NCI-H1930 (cell line): ENCODE measurements around the gene MAST1.
"Not testable (repeated sequence)": the region's sequence is repeated elsewhere in the genome, so short reads cannot be mapped to it uniquely, and the experiment has no call there.

Experiments used
- DNase-seq, 2 experiments: peaks; one replicate each; lab custom pipeline; 2025; lab: John Stamatoyannopoulos, UW

The MAST1 gene

GRCh38 chr19:12872255-12872654 is 33.9 kb downstream of the MAST1 start:
- no peak for DNase-seq

GRCh38 chr19:12872941-12873890 is 34.9 kb downstream of the MAST1 start:
- DNase-seq, result no peak

GRCh38 chr19:12873891-12874745 is 35.8 kb downstream of the MAST1 start:
- DNase-seq, result no peak

- no peak for DNase-seq
These were observed 36.8 kb downstream of the MAST1 start for GRCh38 chr19:12875086-12875485.

- no peak for DNase-seq
These were observed 42.3 kb downstream of the MAST1 start for GRCh38 chr19:12880551-12881171.

- peak; percentile 77 to 91 for DNase-seq
These were observed 43.0 kb downstream of the MAST1 start, which contains the start of gene DNASE2 for GRCh38 chr19:12881172-12881808. DNASE2 (minus strand) TSS chr19:12881449; CDS start chr19:12881375, 74 bp downstream.

DNA sequence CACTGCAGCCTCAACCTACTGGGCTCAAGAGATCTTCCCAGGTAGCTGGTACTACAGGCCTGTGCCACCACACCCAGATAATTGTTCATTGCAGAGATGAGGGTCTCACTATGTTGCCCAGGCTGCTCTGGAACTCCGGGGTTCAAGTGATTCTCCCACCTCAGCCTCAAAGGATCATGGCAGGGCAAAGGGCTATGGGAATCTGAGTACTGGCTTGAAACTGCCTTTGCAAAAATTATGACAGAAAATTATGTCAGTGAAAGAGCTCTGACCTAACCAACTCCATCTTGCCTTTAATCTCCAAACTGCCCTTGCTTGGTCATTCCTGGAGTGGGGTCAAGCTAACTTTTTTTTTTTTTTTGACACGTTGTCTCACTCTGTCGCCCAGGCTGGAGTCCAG is 44.3 kb downstream of the MAST1 start:
- no peak for DNase-seq

DNA sequence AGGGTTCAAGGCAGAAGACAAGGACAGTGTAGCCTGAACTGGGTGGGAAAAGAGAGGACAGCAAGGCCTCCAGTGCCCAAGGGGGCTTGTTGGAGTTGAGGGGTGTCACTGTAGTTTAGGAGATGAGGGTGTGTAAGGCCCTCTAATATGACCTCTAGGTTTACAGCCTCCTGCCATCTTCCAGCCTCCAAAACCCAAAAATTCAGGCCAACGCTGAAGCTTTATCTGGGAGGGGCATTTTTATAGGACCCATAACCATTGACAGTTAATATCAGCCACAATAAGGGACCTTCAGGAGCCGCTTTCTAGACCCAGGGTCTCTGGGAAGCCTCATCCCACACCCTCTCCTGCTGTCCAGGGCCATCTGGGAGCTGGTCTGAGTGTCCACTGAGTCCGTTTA is 45.9 kb downstream of the MAST1 start:
- DNase-seq, result no peak

DNA sequence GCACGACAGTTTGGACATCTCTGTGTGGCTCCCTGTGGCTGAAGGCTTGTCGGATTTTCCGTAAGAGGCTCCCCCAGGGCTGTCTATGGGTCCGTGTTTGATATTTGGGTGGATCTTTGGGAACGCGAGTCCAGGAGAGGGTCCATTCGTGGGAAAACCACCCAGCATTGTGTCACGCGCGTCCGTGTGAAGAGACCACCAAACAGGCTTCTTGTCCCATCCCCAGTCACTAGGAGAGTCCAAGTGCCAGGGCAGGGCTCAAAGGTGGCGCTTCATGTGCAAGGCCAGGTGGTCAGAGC is 46.3 kb downstream of the MAST1 start:
- no peak for DNase-seq

- peak; percentile 84 to 88 for DNase-seq
These were observed 46.8 kb downstream of the MAST1 start for GRCh38 chr19:12884926-12885748.

DNA sequence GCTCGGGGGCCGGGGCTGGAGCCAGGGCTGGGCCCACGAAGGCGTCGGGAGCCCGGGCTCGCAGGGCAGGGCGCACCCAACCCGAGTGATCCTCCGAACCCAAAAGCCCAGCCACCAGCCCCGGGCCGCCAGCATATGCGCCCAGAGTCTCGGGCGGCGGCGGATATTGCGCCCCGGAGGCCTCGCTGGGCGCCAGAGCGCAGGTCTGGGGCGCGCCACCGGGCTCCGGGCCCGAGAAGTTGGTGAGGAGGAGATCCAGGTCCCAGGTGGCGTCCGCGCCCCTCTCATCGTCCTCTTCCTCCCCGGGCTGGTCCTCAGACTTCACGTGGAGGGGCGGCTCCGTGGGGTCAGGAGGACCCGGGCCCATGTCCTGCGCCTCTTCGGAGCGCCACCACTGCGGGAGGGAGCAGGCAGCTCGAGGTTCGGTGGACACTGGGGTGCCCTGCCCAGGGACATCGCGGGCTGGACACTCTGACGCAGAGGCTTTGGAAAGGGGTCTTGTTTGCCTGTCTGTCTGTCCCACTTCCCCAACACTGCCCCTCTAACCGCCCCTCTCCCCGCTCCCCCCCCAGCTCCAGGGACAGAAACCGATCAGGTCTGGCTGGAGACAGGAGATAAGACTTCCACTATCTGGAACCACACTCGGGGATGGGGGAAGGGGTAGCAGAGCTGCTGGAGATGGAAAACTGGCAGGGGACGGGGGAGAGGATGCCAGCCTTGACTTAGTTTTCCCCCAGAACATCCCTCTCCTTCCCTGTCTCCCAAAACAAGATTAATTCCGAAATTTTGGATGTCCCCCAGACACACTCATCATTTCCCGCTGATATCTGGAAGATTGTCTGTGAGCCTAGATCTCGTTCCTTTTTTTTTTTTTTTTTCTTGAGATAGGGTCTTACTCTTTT is 47.7 kb downstream of the MAST1 start:
- DNase-seq, result no peak

DNA sequence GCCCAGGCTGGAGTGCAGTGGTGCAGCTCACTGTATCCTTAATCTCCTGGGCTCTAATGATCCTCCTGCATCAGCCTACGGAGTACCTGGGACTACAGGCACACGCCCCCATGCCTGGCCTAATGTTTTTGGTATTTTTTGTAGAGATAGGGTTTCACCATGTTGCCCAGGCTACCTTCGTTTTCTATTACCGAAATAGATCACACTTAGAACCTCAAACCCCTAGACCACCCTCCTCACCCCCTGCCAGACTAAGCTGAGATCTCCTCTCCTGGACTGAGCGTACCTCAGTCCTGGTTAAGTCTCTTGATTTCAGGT is 48.3 kb downstream of the MAST1 start:
- DNase-seq, result no peak

DNA sequence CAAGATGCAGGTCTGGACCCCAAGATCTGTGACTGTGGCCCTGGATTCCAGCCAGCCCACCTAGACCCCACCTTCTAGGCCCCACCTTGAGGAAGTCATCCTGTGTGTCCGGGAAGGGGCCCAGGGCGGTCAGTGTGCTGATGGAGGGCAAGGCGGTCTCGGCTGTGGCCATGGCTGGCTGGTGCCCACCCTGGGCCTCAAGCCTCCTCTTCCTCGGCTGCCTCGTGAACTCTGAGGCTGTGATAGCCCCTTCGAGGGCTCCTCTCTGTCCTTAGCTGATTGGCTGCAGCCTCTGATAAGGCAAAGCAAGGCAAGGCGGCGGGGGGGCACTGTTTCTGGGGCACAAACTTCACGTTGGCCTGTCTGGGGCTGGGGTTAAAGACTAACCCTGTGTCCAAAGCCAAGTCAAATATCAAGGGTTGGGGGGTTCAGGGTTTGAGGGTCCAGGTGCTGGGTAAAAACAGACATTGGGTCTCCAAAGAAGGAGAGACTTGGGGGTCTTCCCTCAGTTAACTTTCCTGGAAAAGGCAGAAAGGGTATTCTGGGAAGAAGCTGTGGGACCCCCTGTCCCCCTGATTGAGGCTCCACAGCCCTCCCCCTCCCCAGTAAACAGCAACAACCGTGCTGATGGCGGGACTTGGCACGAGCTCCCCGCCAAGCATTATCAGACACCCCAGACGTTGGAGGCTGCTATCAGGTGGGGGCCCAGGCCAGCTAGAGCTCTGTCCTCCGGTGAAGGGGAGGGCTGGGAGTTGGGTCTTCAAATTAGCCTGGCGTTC is 48.8 kb downstream of the MAST1 start, which contains the start of gene KLF1:
Gene KLF1 (minus strand): TSS at position 233 of the 779 bp plus-strand sequence. CDS start 61 bp downstream, at position 172.
- no peak for DNase-seq

DNA sequence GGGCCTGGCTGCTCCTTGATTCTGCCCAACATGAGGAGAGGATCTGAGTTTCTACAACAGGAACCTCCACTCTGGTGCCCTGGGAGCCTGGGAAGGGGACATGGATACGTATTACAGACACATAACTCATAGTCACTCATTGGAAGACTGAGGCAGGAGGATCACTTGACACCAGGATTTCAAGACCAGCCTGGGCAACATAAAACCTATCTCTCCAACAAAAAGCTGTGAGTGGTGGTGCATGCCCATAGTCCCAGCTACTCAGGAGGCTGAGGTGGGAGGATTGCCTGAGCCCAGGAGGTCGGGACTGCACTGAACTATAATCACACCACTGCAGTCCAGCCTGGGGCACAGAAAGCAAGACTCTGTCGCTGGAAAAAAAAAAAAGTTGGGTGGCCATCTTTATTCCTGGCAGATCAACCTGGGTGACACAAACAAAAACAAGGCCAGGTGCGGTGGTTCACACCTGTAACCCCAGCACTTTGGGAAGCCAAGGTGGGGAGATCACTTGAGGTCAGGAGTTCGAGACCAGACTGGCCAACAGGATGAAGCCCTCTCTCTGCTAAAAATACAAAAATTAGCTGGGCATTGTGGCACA is 49.8 kb downstream of the MAST1 start:
- no peak for DNase-seq

- not testable (repeated sequence) for DNase-seq
These were observed 52.0 kb downstream of the MAST1 start for GRCh38 chr19:12890299-12890786.

- DNase-seq, result peak; percentile 95
These were observed 52.7 kb downstream of the MAST1 start, which contains the start of gene GCDH for GRCh38 chr19:12890787-12891552. GCDH (plus strand) TSS chr19:12891160; CDS start chr19:12891305, 145 bp downstream.

- no peak for DNase-seq
These were observed 53.3 kb downstream of the MAST1 start for GRCh38 chr19:12891553-12892021.

GRCh38 chr19:12893582-12893981 is 55.3 kb downstream of the MAST1 start:
- DNase-seq, result no peak
